Caco-2 (cell line): Measurements from ENCODE around the gene ADAMTSL1. TPM values are rescaled to one million over a fixed set of nuclear protein-coding genes. Genes with fewer than 3 reads are reported as not detected.

Experiments
- BruUV-seq: library from RNA; stranded (reverse); fragments of 400-500 nt; replicated peaks from 2 replicates; lab custom pipeline; 2021; lab: Mats Ljungman, UMichigan
- CTCF ChIA-PET: fragments of 300-600 bp; sonication (Branson Sonifier 250); formaldehyde crosslinking; loops from one replicate; lab custom pipeline; 2022; ENCODE audit warnings: antibody characterized with exemption; lab: Charles Lee
- POLR2A ChIA-PET: fragments of 300-600 bp; sonication (Branson Sonifier 250); formaldehyde crosslinking; loops from one replicate; lab custom pipeline; 2022; ENCODE audit warnings: antibody characterized with exemption; lab: Charles Lee
- DNase-seq, 2 experiments: peaks; one replicate each; pipeline versions ENCODE4 v3.0.0 to v3.0.0-alpha.2; 2020 to 2022
- H3K27me3 ChIP-seq: replicated peaks from 2 replicates; pipeline ENCODE4 v1.6.0; 2011; ENCODE audit warnings: low read length; ENCODE audit not compliant: control insufficient read depth, insufficient read depth
- H3K36me3 ChIP-seq: 2 replicates; pipeline ENCODE4 v1.5.1; 2011; ENCODE audit warnings: low read length; ENCODE audit not compliant: control insufficient read depth, insufficient read depth
- H3K4me1 ChIP-seq: fragments of 250-450 bp; sonication (Bioruptor Pico); 2 replicates; pipeline ENCODE4 v1.5.1; 2020; ENCODE audit warnings: mild to moderate bottlenecking
- H3K4me3 ChIP-seq: 2 replicates; pipeline ENCODE4 v1.5.1; 2011; ENCODE audit warnings: low read depth, mild to moderate bottlenecking, control low read depth, low read length
- H3K9me3 ChIP-seq: fragments of 250-450 bp; sonication (Bioruptor Pico); 2 replicates; pipeline ENCODE4 v1.5.1; 2020; ENCODE audit warnings: mild to moderate bottlenecking, moderate library complexity
- H3K27ac Mint-ChIP-seq: one replicate; pipeline ENCODE4 v1.8.0; 2022; ENCODE audit warnings: mixed read lengths; ENCODE audit not compliant: unreplicated experiment
- H3K27me3 Mint-ChIP-seq: one replicate; pipeline ENCODE4 v1.8.0; 2022; ENCODE audit warnings: mixed read lengths; ENCODE audit not compliant: insufficient read depth, unreplicated experiment
- H3K36me3 Mint-ChIP-seq: one replicate; pipeline ENCODE4 v1.8.0; 2022; ENCODE audit warnings: mild to moderate bottlenecking, mixed read lengths; ENCODE audit not compliant: insufficient read depth, unreplicated experiment
- H3K4me1 Mint-ChIP-seq: one replicate; pipeline ENCODE4 v1.8.0; 2022; ENCODE audit warnings: low read depth, mixed read lengths; ENCODE audit not compliant: unreplicated experiment
- H3K4me3 Mint-ChIP-seq: one replicate; pipeline ENCODE4 v1.8.0; 2022; ENCODE audit warnings: mild to moderate bottlenecking, moderate library complexity, mixed read lengths; ENCODE audit not compliant: unreplicated experiment
- H3K9me3 Mint-ChIP-seq: one replicate; pipeline ENCODE4 v1.8.0; 2022; ENCODE audit warnings: mixed read lengths; ENCODE audit not compliant: unreplicated experiment
- intact Hi-C: fragments of 100-400 bp; cut with micrococcal nuclease; formaldehyde crosslinking; loops from one replicate; pipeline ENCODE4 v1.10.0; 2022; ENCODE audit not compliant: unreplicated experiment
- total RNA-seq: library from RNA; stranded (reverse); gene quantifications from 2 replicates; pipeline ENCODE4 v1.2.3, GENCODE V29; 2022
- TF ChIP-seq, protein P1 (sequence below), 2 experiments: fragments of 200-600 bp in 1 of 2; IDR thresholded peaks; 1 replicate in 1 of 2; 2 replicates in 1 of 2; pipeline versions ENCODE4 v1.5.1 to v1.8.0; 2011 to 2022; ENCODE audit warnings: antibody characterized with exemption in 1 of 2, control low read depth in 1 of 2, inconsistent platforms in 1 of 2, low read depth in 1 of 2, low read length in 1 of 2, mild to moderate bottlenecking in 1 of 2, moderate library complexity in 1 of 2; ENCODE audit not compliant: insufficient read depth in 1 of 2, severe bottlenecking in 1 of 2, unreplicated experiment in 1 of 2

Gene ADAMTSL1
- total RNA-seq, 1 experiment from 2014 or later = not detected

DNA sequence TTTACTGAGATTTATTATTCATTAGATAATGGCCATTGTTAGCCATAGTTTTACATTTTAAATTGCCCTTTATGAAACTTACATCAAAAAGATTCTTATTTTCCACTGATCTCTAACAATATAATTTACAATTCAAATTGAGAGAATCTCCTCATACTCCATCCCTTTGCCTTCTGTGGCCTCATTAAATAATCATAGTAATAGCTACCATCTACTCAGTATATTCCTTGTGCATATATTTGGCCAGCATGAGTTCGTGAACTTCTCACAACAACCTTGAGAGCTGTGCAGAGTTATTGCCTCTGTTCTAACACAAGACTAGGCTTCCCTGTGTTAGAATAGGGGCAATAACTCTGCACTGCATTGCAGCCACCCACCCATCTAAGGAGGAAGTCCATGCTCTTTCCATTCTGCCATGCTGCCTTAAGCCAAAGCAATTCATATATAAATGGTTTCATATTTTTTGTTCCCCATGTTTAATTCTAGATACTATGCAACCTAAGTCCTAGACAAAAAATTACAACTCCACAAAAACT lies 99.1 kb downstream of the ADAMTSL1 start:
- Mint-ChIP-seq H3K4me1 (no peaks in the 10 kb centered on the region), H3K9me3 (no peaks in the 10 kb centered on the region), H3K4me3 (no peak overlapping the region), H3K27me3 (no peaks in the 10 kb centered on the region), H3K36me3 (no peaks in the 10 kb centered on the region), H3K27ac (no peak overlapping the region)
- intact Hi-C loops = no loop called here
- TF ChIP-seq, protein P1, sequence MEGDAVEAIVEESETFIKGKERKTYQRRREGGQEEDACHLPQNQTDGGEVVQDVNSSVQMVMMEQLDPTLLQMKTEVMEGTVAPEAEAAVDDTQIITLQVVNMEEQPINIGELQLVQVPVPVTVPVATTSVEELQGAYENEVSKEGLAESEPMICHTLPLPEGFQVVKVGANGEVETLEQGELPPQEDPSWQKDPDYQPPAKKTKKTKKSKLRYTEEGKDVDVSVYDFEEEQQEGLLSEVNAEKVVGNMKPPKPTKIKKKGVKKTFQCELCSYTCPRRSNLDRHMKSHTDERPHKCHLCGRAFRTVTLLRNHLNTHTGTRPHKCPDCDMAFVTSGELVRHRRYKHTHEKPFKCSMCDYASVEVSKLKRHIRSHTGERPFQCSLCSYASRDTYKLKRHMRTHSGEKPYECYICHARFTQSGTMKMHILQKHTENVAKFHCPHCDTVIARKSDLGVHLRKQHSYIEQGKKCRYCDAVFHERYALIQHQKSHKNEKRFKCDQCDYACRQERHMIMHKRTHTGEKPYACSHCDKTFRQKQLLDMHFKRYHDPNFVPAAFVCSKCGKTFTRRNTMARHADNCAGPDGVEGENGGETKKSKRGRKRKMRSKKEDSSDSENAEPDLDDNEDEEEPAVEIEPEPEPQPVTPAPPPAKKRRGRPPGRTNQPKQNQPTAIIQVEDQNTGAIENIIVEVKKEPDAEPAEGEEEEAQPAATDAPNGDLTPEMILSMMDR (IDR thresholded peaks at IDR 0.05; ENCODE audit: insufficient read depth in 1 of 2, low read depth in 1 of 2, low read length in 1 of 2, severe bottlenecking in 1 of 2, unreplicated experiment in 1 of 2) = no peak
- H3K9me3 ChIP-seq = no peaks in the 10 kb centered on the region
- H3K4me3 ChIP-seq = no peak overlapping the region
- no TSS peak for BruUV-seq
- no peak for DNase-seq
- H3K27me3 ChIP-seq = no peaks in the 10 kb centered on the region
- CTCF ChIA-PET = no interaction called here
- H3K4me1 ChIP-seq = no peaks in the 10 kb centered on the region
- POLR2A ChIA-PET = no interaction called here
- no peaks in the 10 kb centered on the region for H3K36me3 ChIP-seq

GRCh38 chr9:18575686-18576085 lies 101.7 kb downstream of the ADAMTSL1 start:
- TF ChIP-seq, protein P1 (IDR thresholded peaks at IDR 0.05; ENCODE audit: insufficient read depth in 1 of 2, low read depth in 1 of 2, low read length in 1 of 2, severe bottlenecking in 1 of 2, unreplicated experiment in 1 of 2) = no peak
- no peaks in the 10 kb centered on the region for H3K9me3 ChIP-seq
- CTCF ChIA-PET = no interaction called here
- no peak overlapping the region for H3K4me3 ChIP-seq
- Mint-ChIP-seq H3K27me3 (peaks cover 2% of the 10 kb centered on the region), H3K9me3 (no peaks in the 10 kb centered on the region), H3K4me3 (no peak overlapping the region), H3K27ac (no peak overlapping the region), H3K36me3 (no peaks in the 10 kb centered on the region), H3K4me1 (no peaks in the 10 kb centered on the region)
- no peaks in the 10 kb centered on the region for H3K4me1 ChIP-seq
- intact Hi-C loops = no loop called here
- POLR2A ChIA-PET = no interaction called here
- H3K27me3 ChIP-seq = no peaks in the 10 kb centered on the region
- no TSS peak for BruUV-seq
- H3K36me3 ChIP-seq = no peaks in the 10 kb centered on the region
- DNase-seq = no peak

GRCh38 chr9:18579536-18579935 lies 105.6 kb downstream of the ADAMTSL1 start:
- H3K9me3 ChIP-seq = no peaks in the 10 kb centered on the region
- no peaks in the 10 kb centered on the region for H3K9me3 Mint-ChIP-seq
- H3K36me3 Mint-ChIP-seq = no peaks in the 10 kb centered on the region
- no peaks in the 10 kb centered on the region for H3K27me3 ChIP-seq
- peaks cover 2% of the 10 kb centered on the region for H3K27me3 Mint-ChIP-seq
- no peaks in the 10 kb centered on the region for H3K4me1 Mint-ChIP-seq
- DNase-seq = no peak
- intact Hi-C loops = no loop called here
- H3K36me3 ChIP-seq = no peaks in the 10 kb centered on the region
- ChIA-PET CTCF (no interaction called here), POLR2A (no interaction called here)
- TF ChIP-seq, protein P1 (IDR thresholded peaks at IDR 0.05; ENCODE audit: insufficient read depth in 1 of 2, low read depth in 1 of 2, low read length in 1 of 2, severe bottlenecking in 1 of 2, unreplicated experiment in 1 of 2) = no peak
- H3K4me3 Mint-ChIP-seq = no peak overlapping the region
- H3K4me1 ChIP-seq = no peaks in the 10 kb centered on the region
- no peak overlapping the region for H3K27ac Mint-ChIP-seq
- no TSS peak for BruUV-seq
- H3K4me3 ChIP-seq = no peak overlapping the region
